ENCODE data around the gene ABLIM1. TPM values are rescaled to one million over a fixed set of nuclear protein-coding genes. Genes with fewer than 3 reads are reported as not detected.

Gene ABLIM1
- total RNA-seq, 4 donors from 2014 or later, result 41.2 to 128 (median 97.3) TPM

DNA sequence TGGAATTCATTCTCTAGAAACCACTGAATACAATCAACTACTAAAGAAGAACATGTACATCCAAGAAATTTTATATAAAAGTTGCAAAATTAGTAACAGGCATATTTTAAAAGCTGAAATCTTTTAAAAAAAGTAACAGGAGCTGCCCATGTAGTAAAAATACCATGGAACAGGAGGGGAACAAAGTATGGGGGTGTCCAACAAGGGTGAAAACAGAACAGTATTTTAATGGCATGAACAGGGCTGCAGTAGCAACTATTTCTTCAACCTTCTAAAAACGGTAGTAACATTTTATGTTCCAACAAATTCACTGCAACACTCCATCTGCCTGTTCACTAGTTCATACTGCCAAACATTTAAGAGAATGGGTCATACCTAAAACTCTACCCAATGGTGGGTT, 77.0 kb downstream of the ABLIM1 start:
- H3K9me3 ChIP-seq, result no peaks in the 10 kb centered on the region
- H3K4me1 ChIP-seq, result no peaks in the 10 kb centered on the region
- intact Hi-C loops (cut with DNase I; ENCODE audit: low total_unique reads), result no loop called here
- H3K27me3 ChIP-seq, result no peaks in the 10 kb centered on the region
- H3K4me3 ChIP-seq, result no peak overlapping the region
- DNase-seq, result no peak
- H3K27ac ChIP-seq, result no peak overlapping the region
- H3K36me3 ChIP-seq, result no peaks in the 10 kb centered on the region
- TF ChIP-seq POLR2A (IDR thresholded peaks at IDR 0.05), result no peak
- TF ChIP-seq, protein P1, sequence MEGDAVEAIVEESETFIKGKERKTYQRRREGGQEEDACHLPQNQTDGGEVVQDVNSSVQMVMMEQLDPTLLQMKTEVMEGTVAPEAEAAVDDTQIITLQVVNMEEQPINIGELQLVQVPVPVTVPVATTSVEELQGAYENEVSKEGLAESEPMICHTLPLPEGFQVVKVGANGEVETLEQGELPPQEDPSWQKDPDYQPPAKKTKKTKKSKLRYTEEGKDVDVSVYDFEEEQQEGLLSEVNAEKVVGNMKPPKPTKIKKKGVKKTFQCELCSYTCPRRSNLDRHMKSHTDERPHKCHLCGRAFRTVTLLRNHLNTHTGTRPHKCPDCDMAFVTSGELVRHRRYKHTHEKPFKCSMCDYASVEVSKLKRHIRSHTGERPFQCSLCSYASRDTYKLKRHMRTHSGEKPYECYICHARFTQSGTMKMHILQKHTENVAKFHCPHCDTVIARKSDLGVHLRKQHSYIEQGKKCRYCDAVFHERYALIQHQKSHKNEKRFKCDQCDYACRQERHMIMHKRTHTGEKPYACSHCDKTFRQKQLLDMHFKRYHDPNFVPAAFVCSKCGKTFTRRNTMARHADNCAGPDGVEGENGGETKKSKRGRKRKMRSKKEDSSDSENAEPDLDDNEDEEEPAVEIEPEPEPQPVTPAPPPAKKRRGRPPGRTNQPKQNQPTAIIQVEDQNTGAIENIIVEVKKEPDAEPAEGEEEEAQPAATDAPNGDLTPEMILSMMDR (IDR thresholded peaks at IDR 0.05), result no peak

DNA sequence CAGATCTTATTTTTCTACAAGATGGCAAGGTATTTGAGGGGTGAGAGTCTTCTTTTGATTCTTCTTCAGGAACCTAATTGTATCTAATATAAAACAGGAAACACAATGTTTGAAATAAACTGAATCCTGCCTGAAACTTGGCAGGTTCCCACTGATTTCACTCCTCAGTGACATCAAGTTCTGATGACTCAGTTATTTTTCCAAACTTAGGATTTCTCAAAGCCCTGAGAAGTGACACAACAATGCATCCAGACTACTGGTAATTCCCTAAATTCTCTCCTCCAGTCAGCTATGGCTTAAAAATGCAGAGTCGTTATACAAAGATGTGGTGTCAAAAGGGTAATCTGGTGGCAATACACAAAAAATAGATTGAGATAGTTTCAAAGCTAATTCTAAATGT, 80.9 kb downstream of the ABLIM1 start:
- Histone ChIP-seq H3K4me1 (no peaks in the 10 kb centered on the region), H3K27ac (peak overlapping the region in 1 of 2 donors; percentile 17), H3K4me3 (no peak overlapping the region), H3K36me3 (no peaks in the 10 kb centered on the region), H3K27me3 (no peaks in the 10 kb centered on the region), H3K9me3 (no peaks in the 10 kb centered on the region)
- peak in 1 of 2 donors; percentile 30 for DNase-seq
- intact Hi-C loops (cut with DNase I; ENCODE audit: low total_unique reads), result no loop called here
- TF ChIP-seq POLR2A (IDR thresholded peaks at IDR 0.05), result no peak
- TF ChIP-seq, protein P1 (IDR thresholded peaks at IDR 0.05), result no peak

DNA sequence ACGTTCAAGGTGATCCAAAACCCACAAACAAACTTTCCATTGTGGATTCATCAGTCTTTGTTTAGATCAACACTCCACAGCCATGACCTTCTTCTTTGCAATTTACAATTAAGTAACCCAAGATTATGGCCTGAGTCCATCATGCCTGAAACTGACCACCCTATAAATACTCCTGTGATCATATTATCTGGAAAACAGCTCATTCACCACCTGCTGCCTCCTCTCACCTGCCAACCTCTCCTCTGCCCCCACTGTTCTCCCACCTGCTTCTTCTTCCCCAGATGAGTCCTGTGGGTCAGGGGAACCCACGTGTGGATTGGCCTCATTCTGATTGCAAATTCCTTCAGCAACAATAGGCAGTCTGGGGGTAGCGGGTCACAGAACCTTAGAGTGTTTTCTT, 81.4 kb downstream of the ABLIM1 start:
- intact Hi-C loops (cut with DNase I; ENCODE audit: low total_unique reads), result no loop called here
- Histone ChIP-seq H3K27ac (peak overlapping the region in 1 of 2 donors; percentile 17), H3K9me3 (no peaks in the 10 kb centered on the region), H3K27me3 (no peaks in the 10 kb centered on the region), H3K4me1 (no peaks in the 10 kb centered on the region), H3K4me3 (no peak overlapping the region), H3K36me3 (no peaks in the 10 kb centered on the region)
- no peak for TF ChIP-seq POLR2A (IDR thresholded peaks at IDR 0.05)
- TF ChIP-seq, protein P1 (IDR thresholded peaks at IDR 0.05), result no peak
- no peak for DNase-seq

DNA sequence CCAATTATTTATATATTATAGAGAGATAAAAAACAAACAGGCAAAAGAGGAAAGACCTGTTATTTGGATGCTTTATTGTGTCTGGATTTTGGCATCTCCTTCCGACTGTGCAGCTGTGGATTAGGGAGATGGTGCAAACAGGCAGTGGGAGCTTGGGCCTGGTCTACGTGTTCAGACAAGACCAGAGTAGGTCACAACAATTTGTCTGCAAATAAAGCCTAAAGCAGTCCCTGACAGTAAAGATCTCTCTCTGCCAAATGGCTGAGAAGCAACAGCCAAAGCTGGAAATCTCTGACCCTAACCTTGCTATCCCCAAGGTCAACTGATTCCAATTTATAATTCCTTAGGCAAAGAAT, 82.0 kb downstream of the ABLIM1 start:
- DNase-seq, result no peak
- TF ChIP-seq, protein P1 (IDR thresholded peaks at IDR 0.05), result no peak
- TF ChIP-seq POLR2A (IDR thresholded peaks at IDR 0.05), result no peak
- Histone ChIP-seq H3K9me3 (no peaks in the 10 kb centered on the region), H3K27me3 (no peaks in the 10 kb centered on the region), H3K4me3 (no peak overlapping the region), H3K27ac (no peak overlapping the region), H3K36me3 (no peaks in the 10 kb centered on the region), H3K4me1 (no peaks in the 10 kb centered on the region)
- intact Hi-C loops (cut with DNase I; ENCODE audit: low total_unique reads), result no loop called here

DNA sequence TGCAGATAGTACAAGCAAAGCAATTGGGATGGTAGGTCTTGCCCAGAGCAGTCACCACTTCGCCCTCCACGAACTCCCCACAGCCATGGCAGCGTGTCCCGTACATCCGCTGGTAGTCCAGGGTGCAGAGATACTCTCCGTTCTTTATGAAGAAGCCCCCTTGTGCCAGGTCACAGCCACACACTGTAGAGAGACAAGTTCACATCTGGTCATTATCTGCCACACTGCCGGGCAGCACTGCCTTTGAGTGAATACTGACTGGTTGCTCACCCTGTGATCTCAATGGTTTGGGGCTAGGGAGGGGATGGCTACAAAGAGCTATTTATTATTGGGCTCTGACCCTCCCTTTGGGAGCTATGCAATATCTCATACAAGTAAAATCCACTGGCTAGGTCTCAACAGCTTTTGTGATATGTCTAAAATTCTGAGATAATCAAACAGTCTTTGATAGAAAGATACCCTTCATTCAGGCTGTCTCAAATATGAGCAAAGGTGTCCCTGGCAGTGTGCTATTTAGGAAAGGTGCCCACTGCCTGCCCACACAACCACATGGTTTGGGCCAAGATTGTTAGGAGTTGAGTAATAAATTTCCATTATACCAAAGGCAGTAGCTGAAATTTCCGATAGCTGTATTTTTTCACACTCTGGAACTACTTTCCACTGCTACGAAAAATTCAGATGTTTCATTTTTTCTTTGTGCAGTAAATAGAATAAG, 82.5 kb downstream of the ABLIM1 start:
- Histone ChIP-seq H3K4me3 (no peak overlapping the region), H3K27me3 (no peaks in the 10 kb centered on the region), H3K27ac (no peak overlapping the region), H3K36me3 (no peaks in the 10 kb centered on the region), H3K9me3 (no peaks in the 10 kb centered on the region), H3K4me1 (no peaks in the 10 kb centered on the region)
- DNase-seq, result no peak
- intact Hi-C loops (cut with DNase I; ENCODE audit: low total_unique reads), result no loop called here
- TF ChIP-seq, protein P1 (IDR thresholded peaks at IDR 0.05), result no peak
- TF ChIP-seq POLR2A (IDR thresholded peaks at IDR 0.05), result no peak
